Suppressor macrophage (primary cell): ENCODE results near the gene SUSD4.
A peak's percentile ranks its signal among the peaks of the same experiment; 100 is the strongest.

Source experiments
- DNase-seq, 4 experiments: peaks; one replicate each; pipeline ENCODE4 v3.0.0-alpha.2; 2020 to 2022

The SUSD4 gene

GRCh38 chr1:223355699-223356098 is 8.3 kb downstream of the SUSD4 start:
- no peak for DNase-seq

- DNase-seq, result no peak
Measured at GRCh38 chr1:223353939-223354338, 10.0 kb downstream of the SUSD4 start.

GRCh38 chr1:223352944-223353343 is 11.0 kb downstream of the SUSD4 start:
- no peak for DNase-seq

DNA sequence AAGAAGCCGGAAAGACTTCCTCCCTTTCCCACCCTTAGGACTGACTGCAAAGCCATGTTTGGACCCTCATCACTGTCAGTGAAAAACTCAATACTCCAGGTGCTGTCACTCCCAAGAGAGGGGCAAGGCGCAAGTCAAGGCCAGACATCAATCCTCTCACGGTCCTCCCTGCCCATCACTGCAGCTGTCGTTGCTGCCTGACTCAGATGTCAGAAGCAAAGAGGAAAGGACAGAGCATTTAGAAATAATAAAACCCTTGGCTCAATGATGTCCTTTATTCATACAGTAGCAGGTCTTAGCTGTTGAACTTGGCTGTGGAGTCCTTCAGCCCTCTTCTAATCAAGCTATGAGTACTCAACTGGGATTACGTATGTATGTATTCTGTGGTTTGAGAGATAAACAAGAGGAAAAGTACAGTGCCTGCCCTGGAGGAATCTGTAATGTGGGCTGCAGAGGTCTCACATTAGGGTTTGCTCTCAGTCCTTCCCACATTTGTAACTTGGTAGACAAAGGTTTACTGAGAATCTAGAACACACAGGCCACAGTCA is 13.5 kb downstream of the SUSD4 start:
- no peak for DNase-seq

DNA sequence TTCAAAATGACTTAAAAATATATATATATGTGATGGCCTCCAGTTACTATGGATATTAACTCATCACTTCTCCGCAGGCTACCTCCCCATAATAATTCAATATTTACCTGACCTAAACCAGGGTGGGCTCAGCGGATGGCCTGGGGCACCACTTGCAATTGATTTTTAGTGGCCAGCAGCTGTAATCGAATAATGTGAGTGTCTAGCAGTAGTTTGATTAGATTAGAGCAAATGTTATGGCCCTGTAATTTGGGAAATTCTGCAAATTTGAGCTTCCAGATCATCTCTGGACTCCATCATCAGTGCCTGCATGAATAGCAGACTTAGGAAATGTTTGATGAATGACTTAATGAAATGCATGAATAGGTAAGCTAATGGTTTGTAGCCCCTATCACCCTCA is 14.7 kb downstream of the SUSD4 start:
- DNase-seq, result no peak

- no peak for DNase-seq
Measured at GRCh38 chr1:223348439-223348838, 15.5 kb downstream of the SUSD4 start.

DNA sequence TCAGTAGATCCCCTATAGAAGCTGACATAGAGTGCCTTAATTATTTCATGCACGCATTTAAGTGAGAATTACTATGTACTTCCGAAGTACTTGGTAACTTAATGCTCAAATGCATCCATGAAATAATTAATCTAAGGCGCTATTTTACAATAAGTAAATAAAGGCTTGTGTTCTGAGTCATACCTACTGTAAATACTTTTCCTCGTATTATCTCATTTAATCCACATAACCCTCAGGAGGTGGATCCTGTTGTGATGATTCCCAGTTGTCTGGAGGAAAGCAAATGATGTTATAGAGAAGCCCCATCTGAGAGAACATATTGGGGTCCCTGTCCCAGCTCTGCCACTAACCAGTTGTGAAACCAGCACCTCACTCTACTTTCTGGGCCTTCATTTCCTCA is 16.4 kb downstream of the SUSD4 start:
- DNase-seq, result no peak

- DNase-seq, result no peak
Measured at GRCh38 chr1:223346311-223346710, 17.7 kb downstream of the SUSD4 start.

DNA sequence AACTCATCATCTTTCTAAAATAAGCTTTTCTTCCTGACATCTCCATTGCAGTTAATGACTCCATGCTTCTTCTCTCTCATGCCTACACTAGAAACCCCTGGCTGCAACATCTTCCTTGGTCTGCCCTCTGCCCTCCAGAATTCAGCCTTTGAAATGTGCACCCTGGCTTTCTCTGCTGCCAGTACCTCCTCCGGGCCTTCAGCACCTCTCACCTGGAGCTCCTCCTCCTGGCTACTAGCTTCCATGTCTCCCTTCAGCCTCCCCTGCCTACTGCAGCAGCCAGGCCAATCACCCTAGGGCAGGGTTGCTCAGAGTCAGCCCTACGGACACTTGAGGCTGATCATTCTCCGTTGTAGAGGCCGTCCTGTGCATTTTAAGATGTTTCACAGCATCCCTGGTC is 18.3 kb downstream of the SUSD4 start:
- no peak for DNase-seq

DNA sequence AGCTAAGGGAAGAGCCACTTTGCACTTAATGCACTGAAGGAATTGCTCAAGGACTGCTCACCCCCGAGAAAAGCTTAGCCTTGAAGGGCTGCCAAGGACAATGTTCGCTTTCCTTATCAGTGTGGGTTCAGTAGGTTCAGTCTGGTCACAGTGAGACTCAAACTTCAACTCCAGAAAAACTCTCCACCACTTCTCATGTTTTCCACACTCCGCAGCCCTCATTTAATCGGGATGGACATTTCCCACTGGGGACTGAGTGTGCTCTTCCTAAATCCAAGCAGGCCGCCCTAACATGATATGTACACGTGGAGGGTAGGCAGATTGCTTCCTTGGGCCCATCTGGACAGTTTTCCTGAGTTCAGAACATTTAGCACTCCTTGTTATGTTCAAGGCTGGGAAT is 19.5 kb downstream of the SUSD4 start:
- DNase-seq, result no peak

- DNase-seq, result no peak
Measured at GRCh38 chr1:223343692-223344091, 20.3 kb downstream of the SUSD4 start.

DNA sequence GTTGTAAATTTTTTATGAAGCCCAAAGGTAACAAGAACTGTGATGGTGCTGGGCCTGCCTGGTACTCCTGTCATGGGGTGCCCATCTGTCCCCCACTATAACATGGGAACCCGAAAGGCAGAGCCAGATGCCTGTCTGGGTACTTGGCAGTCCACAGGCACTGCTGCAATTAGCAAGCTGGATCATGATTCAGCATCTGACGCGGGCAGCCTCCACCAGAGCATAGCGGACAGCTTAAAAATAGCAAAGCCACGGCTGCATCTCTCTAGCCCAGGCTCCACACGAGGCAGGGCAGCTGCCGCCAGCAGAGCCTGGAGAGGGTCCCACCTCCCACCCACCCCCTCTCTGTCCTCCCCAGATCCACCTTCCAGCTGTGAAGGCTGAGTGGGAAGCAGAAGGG is 22.9 kb downstream of the SUSD4 start:
- DNase-seq, result no peak

DNA sequence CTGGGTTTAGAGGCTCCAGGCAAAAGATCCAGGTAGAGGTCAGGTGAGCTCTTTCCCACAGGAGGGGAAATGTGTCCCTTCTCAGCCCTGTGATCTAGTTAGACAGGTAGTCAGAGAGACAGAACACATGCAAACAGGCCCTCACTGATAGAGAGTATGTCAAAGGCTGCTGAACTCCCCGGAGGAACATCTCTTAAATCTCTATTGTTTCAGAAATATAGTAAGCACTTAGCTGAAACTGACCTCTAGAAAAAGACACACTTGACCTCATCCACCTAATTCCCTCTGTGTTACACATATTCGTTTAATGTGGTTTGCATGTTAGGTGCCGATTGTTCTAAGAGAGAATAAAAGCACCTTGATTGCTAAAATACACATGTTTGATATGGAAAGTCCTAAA is 23.3 kb downstream of the SUSD4 start:
- no peak for DNase-seq

DNA sequence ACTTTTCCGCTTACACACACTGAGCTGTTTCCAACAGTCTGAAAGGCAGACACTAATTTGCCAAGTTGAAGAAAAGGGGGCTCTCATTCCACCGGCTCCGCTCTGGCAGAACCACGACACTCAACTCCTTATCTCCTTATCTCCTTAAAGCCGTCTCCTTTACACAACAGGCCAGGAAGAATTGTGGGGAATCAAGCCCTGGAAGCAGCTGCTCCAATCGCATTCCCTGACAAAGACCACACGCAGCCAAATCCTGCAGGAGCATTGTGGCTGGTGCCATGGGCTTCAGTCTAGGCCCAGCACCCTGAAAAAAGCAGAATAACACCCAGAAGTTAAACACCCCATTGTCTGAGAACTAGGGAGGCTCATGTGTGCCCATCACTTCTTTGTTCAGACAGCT is 24.1 kb downstream of the SUSD4 start:
- DNase-seq, result no peak

DNA sequence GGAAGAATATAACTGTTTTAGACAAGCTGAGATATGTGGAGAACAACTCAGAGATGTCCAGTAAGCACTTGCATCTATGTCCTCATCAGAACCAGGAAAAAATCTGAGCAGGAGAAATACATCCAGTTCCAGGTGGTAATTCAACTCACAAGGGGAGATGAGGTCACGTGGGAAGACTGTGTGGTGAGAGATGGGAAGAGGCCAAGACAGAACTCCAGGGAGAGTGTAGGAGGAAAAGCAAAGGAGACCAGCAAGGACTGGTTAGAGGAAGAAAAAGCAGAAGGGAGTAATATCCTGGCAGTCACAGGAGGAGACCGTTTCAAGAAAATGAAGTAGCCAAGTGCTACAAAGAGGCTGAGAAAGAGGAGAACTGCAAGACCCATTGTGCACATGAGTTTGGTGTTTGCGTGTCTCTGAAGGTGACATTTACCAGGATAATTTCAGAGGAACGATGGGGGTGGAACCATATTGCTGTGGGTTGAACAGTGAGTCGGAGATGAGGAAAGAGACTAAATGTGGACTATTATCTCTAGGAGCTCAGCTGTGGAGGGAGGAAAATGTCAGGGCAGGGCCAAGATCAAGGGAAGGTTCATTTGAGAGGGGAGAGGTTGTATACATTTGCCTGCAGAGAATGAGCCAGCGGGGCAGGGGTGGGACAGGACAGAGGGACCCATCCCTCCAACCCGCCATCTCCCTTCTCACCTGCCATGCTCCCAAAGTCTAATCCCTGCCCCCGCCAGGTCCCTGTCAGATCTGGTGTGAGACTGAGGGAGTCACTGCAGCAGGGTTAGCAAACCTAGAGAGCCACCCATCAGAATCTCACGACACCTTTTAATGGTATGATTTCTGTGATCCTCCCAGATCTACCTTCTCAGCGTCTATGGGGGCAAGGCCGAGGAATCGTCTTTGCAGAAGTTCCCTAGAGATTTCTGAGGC is 24.9 kb downstream of the SUSD4 start:
- peak in 1 of 4 experiments; percentile 3 for DNase-seq

GRCh38 chr1:223337174-223337869 is 26.7 kb downstream of the SUSD4 start:
- DNase-seq, result no peak

DNA sequence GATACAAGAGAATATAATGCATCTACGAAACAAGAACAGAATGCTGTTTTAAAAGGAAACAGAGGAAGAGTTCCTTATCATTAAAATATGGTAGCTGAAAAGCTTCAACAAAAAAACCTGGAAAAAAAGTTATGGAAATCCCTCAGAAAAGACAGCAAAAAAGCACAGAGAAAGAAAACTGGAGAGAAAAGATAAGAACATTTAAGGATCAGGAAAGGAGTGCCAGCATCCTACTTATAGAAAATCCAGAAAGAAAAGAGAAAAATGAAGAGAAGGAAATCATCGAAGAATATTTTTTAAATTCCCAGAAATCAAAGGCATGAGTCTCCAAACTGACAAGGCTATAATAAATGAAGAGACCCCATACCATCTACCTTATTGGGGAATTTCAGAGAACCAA is 29.8 kb downstream of the SUSD4 start:
- no peak for DNase-seq

DNA sequence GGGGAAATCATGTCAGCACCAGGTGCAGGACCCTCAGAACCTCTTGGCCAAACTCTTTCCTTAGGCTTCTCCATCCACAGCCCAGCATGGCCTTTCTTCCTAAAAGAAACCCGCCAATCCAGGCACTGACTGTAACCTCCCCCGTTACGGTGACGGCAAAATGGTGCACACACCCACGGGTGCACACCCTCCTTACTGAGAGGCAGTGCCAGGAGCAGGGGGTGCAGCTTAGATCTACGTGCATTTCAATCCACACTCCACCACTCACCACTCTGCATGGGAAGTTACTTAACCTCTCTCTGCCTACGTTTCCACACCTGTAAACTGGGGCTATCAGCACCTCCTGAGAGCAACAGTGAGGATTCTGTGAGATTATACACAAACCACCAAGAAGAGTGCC is 31.0 kb downstream of the SUSD4 start:
- DNase-seq, result no peak

DNA sequence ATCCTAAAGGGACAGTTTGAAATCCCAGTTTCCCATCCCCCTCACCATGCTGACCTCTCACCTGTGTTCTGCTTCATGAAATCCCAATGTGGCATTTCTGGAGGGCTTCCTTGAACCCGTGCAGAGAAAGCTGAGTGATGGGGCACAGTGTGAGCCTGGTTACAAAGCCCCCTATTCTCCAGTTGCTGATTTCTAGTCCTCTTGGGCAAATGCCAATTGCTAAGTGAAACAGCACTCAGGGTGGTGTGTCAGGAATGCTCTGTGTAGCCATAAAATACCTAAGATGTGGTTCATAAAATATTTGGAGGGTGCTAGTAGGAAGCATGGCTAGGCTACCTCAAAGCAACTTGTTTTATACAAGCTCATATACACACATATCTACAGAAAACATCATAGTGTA is 32.0 kb downstream of the SUSD4 start:
- no peak for DNase-seq

GRCh38 chr1:223331301-223331700 is 32.7 kb downstream of the SUSD4 start:
- no peak for DNase-seq

GRCh38 chr1:223330466-223330865 is 33.5 kb downstream of the SUSD4 start:
- no peak for DNase-seq

DNA sequence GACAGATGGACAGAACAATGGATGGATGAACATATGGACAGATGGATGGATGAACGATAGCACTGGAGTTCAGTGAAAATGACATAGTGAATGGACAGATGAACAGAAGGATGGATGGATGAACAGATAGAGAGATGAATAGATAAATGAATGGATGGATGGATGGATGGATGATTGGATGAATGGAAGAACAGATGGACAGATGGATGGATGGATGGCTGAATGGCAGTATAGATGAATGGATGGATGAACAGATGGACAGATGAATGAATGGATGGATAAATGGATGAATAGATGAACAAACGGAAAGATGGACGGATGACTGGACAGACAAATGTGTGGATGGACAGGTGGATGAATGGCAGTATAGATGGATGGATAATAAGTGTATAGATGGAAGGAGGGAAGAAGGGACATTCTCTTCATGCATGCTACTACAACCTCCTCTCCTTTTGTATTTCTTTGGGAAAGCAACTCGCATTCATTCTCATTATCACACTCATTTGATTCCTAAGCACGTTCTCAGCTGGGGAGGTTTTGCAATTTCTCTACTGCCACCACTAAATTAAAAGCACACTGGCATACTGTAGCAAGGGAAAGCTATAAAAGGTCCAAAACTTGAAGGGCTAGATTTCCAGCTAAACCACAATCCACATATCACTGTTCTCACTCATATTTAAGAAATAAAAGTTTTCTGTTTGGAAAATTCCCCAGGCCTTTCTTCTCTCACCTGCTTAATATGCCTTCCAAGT is 34.1 kb downstream of the SUSD4 start:
- no peak for DNase-seq

- no peak for DNase-seq
Measured at GRCh38 chr1:223329252-223329651, 34.7 kb downstream of the SUSD4 start.
